ENCODE data around the gene SF1. TPM values are rescaled to one million over a fixed set of nuclear protein-coding genes. Genes with fewer than 3 reads are reported as not detected.

SF1 gene
- total and polyA plus RNA-seq, 2 of the 4 experiments (the other 2 are of a cell fraction): 56.8 to 88.0 TPM

- intact Hi-C loops (cut with micrococcal nuclease) (no loop called here), in situ Hi-C loops (cut with MboI; ENCODE audit: low sequenced_read_pairs) (no loop called here), dilution Hi-C loops (cut with HindIII; ENCODE audit: low sequenced_read_pairs, unreplicated experiment) (no loop called here)
- Histone ChIP-seq H3K79me1 (ENCODE audit: low read depth in 1 of 2, low read length in 2 of 2) (peaks cover 10 to 33% of the 10 kb centered on the region in 2 experiments; a peak in 3 of 4 replicates), H4K8ac (ENCODE audit: low read depth in 2 of 2, low read length in 2 of 2) (no peak within 1 kb of the TSS), H3K36me3 (ENCODE audit: control insufficient read depth, insufficient read depth, low read length) (peaks cover 31% of the 10 kb centered on the region), H4K5ac (ENCODE audit: low read depth, low read length) (no peak within 1 kb of the TSS), H3K14ac (replicated peaks; ENCODE audit: low read depth, low read length) (no peak within 1 kb of the TSS), H3K27me3 (ENCODE audit: control insufficient read depth, insufficient read depth, low read length) (no peaks in the 10 kb centered on the region), H2AFZ (replicated peaks; ENCODE audit: low read length, poor library complexity) (peak within 1 kb of the TSS; percentile 54), H2BK120ac (ENCODE audit: low read depth, low read length) (no peak within 1 kb of the TSS), H3K27ac (ENCODE audit: insufficient read depth, low read length) (no peak within 1 kb of the TSS), H2BK15ac (ENCODE audit: low read depth, low read length) (no peak within 1 kb of the TSS), H2AK9ac (replicated peaks; ENCODE audit: low read depth, low read length, poor library complexity) (peak within 1 kb of the TSS; percentile 39), H3K9me1 (ENCODE audit: insufficient read depth, low read length) (peaks cover 14% of the 10 kb centered on the region; the same call in 1 of the 2 replicates), H4K91ac (ENCODE audit: insufficient read depth, low read depth, low read length) (no peak within 1 kb of the TSS), H3K18ac (ENCODE audit: low read depth, low read length) (no peak within 1 kb of the TSS), H3K23ac (ENCODE audit: low read depth, low read length) (no peak within 1 kb of the TSS), H2BK20ac (ENCODE audit: low read depth, low read length) (no peak within 1 kb of the TSS), H2BK5ac (ENCODE audit: low read depth, low read length, poor library complexity, severe bottlenecking) (no peak within 1 kb of the TSS), H4K20me1 (ENCODE audit: insufficient read depth, low read length) (peaks cover 33% of the 10 kb centered on the region), H3K4ac (ENCODE audit: low read depth, low read length) (no peak within 1 kb of the TSS), H3K9ac (ENCODE audit: low read depth, low read length) (no peak within 1 kb of the TSS), H3K56ac (ENCODE audit: extremely low read depth, insufficient read depth, low read length) (no peak within 1 kb of the TSS), H2AK5ac (ENCODE audit: low read depth, low read length) (no peak within 1 kb of the TSS), H3K4me3 (ENCODE audit: insufficient read depth, low read depth, low read length) (no peak within 1 kb of the TSS), H3K4me1 (ENCODE audit: control insufficient read depth, insufficient read depth, low read length) (peaks cover 18% of the 10 kb centered on the region), H3K4me2 (ENCODE audit: low read depth, low read length) (no peak within 1 kb of the TSS), H3K9me3 (ENCODE audit: control insufficient read depth, insufficient read depth, low read length) (no peaks in the 10 kb centered on the region)
- DNase-seq (no peak), ATAC-seq (ENCODE audit: low read depth) (peak; percentile 30)
- POLR2A ChIA-PET (ENCODE audit: unreplicated experiment): interaction anchor here (0.6 kb wide), 1 partner anchor 744 kb away, joined by 3 read pairs; no protein-coding TSS in a partner anchor
- CTCF ChIA-PET: no interaction called here
- WGBS, 2 experiments (ENCODE audit: extremely low coverage in 2 of 2, insufficient read length in 1 of 2): 74% methylated on average over 8 of the region's 24 CpGs; no CpG with 5 or more reads in 1 of the 2 experiments
- BruUV-seq (replicated peaks): no TSS peak
- peak; percentile 1; the same call in 1 of the 2 replicates for TF ChIP-seq POLR2A (IDR thresholded peaks at IDR 0.05; ENCODE audit: low read depth, low read length)
- TF ChIP-seq USF2 (IDR thresholded peaks at IDR 0.05; ENCODE audit: low read depth, low read length): no peak
Observed at GRCh38 chr11:64759722-64760719, 18.3 kb downstream of the SF1 start, which contains the start of gene PYGM. PYGM (minus strand) TSS chr11:64759974; CDS start chr11:64759898, 76 bp downstream.
